ENCODE data around the gene NEK11. TPM values are rescaled to one million over a fixed set of nuclear protein-coding genes. Genes with fewer than 3 reads are reported as not detected.

The NEK11 gene
- total RNA-seq, 4 donors from 2014 or later, result 14.8 to 34.0 (median 28.2) TPM

DNA sequence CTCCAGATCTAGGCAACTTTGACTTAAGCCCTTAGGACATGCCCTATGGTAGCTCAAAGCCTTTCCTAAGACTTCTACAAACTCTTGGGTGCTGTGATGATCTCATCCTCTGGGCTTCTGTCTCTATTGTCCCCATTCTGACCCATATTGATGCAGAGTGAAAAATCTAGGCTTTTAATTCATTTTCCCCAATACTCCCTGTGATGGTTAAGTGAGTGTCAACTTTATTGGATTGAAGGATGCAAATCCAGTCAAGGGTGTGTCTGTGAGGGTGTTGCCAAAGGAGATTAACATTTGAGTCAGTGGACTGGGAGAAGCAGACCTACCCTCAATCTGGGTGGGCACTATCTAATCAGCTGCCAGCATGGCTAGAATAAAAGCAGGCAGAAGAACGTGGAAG lies 257.6 kb downstream of the NEK11 start:
- H3K27ac ChIP-seq, result no peak overlapping the region
- no peaks in the 10 kb centered on the region for H3K27me3 ChIP-seq
- H3K36me3 ChIP-seq, result no peaks in the 10 kb centered on the region
- WGBS, 2 donors, result 83 to 91% methylated on average over 1 of the region's 1 CpG
- intact Hi-C loops (cut with DNase I), result no loop called here
- H3K4me3 ChIP-seq (replicated peaks in 1 of 3), result no peak overlapping the region
- TF ChIP-seq POLR2A (IDR thresholded peaks at IDR 0.05), result no peak
- TF ChIP-seq, protein P1, sequence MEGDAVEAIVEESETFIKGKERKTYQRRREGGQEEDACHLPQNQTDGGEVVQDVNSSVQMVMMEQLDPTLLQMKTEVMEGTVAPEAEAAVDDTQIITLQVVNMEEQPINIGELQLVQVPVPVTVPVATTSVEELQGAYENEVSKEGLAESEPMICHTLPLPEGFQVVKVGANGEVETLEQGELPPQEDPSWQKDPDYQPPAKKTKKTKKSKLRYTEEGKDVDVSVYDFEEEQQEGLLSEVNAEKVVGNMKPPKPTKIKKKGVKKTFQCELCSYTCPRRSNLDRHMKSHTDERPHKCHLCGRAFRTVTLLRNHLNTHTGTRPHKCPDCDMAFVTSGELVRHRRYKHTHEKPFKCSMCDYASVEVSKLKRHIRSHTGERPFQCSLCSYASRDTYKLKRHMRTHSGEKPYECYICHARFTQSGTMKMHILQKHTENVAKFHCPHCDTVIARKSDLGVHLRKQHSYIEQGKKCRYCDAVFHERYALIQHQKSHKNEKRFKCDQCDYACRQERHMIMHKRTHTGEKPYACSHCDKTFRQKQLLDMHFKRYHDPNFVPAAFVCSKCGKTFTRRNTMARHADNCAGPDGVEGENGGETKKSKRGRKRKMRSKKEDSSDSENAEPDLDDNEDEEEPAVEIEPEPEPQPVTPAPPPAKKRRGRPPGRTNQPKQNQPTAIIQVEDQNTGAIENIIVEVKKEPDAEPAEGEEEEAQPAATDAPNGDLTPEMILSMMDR (IDR thresholded peaks at IDR 0.05), result no peak
- peaks cover 6 to 17% of the 10 kb centered on the region in 2 donors for H3K4me1 ChIP-seq
- no peaks in the 10 kb centered on the region for H3K9me3 ChIP-seq
- DNase-seq, result no peak

DNA sequence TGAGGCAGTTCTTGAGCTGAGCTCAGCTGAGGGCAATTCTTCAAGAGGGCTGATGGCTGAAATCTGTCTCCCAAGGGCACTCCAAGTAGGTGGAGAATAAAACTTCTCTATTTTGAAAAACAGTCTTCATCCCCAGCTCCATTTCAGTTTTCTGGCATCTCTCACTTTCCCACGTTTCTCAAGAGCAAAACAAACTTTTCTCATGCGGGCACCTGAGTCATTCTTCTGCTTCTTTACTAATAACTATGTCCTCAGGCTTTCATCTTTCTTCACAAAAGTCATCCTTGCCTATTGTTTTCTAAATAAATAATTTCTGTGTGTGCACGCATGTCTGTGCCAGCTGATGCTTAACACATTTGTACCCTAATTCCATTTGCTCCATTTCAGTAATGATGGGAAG lies 258.8 kb downstream of the NEK11 start:
- no peak for TF ChIP-seq POLR2A (IDR thresholded peaks at IDR 0.05)
- TF ChIP-seq, protein P1 (IDR thresholded peaks at IDR 0.05), result no peak
- Histone ChIP-seq H3K27me3 (no peaks in the 10 kb centered on the region), H3K4me1 (peaks cover 7 to 17% of the 10 kb centered on the region in 2 donors), H3K27ac (no peak overlapping the region), H3K9me3 (no peaks in the 10 kb centered on the region), H3K36me3 (no peaks in the 10 kb centered on the region), H3K4me3 (replicated peaks in 1 of 3) (no peak overlapping the region)
- DNase-seq, result no peak
- intact Hi-C loops (cut with DNase I), result no loop called here
- WGBS, 2 donors, result 79 to 85% methylated on average over 3 of the region's 3 CpGs

DNA sequence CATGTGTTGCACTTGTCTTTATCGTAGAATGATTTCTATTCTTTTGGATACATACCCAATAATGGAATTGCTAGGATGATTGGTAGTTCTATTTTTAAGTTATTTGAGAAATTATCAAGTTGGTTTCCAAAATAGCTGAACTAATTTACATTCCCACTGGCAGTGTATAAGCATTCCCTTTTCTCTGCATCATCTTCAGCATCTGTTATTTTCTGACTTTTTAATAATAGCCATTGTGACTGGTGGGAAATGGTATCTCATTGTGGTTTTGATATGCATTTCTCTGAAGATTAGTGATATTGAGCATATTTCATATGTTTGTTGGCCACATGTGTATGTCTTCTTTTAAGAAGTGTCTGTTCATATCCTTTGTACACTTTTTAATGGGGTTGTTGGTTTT lies 273.2 kb downstream of the NEK11 start:
- TF ChIP-seq, protein P1 (IDR thresholded peaks at IDR 0.05), result no peak
- no peak for TF ChIP-seq POLR2A (IDR thresholded peaks at IDR 0.05)
- H3K36me3 ChIP-seq, result no peaks in the 10 kb centered on the region
- WGBS, 2 donors, result 94 to 97% methylated on average over 1 of the region's 1 CpG
- peaks cover 0 to 7% of the 10 kb centered on the region in 2 donors for H3K4me1 ChIP-seq
- no peaks in the 10 kb centered on the region for H3K27me3 ChIP-seq
- H3K4me3 ChIP-seq (replicated peaks in 1 of 3), result no peak overlapping the region
- H3K27ac ChIP-seq, result no peak overlapping the region
- H3K9me3 ChIP-seq, result no peaks in the 10 kb centered on the region
- no peak for DNase-seq
- intact Hi-C loops (cut with DNase I), result no loop called here

- no peaks in the 10 kb centered on the region for H3K36me3 ChIP-seq
- H3K4me1 ChIP-seq, result peaks cover 0 to 7% of the 10 kb centered on the region in 2 donors
- DNase-seq, result no peak
- no peak for TF ChIP-seq POLR2A (IDR thresholded peaks at IDR 0.05)
- TF ChIP-seq, protein P1 (IDR thresholded peaks at IDR 0.05), result no peak
- intact Hi-C loops (cut with DNase I), result no loop called here
- H3K9me3 ChIP-seq, result no peaks in the 10 kb centered on the region
- H3K4me3 ChIP-seq (replicated peaks in 1 of 3), result no peak overlapping the region
- no peak overlapping the region for H3K27ac ChIP-seq
- H3K27me3 ChIP-seq, result no peaks in the 10 kb centered on the region
Measured at GRCh38 chr3:131303848-131304247, 277.2 kb downstream of the NEK11 start.

- H3K36me3 ChIP-seq, result no peaks in the 10 kb centered on the region
- no peak for TF ChIP-seq POLR2A (IDR thresholded peaks at IDR 0.05)
- TF ChIP-seq, protein P1 (IDR thresholded peaks at IDR 0.05), result no peak
- DNase-seq, result no peak
- peaks cover 0 to 7% of the 10 kb centered on the region in 2 donors for H3K4me1 ChIP-seq
- H3K9me3 ChIP-seq, result no peaks in the 10 kb centered on the region
- intact Hi-C loops (cut with DNase I), result no loop called here
- no peaks in the 10 kb centered on the region for H3K27me3 ChIP-seq
- WGBS, 2 donors, result 90 to 92% methylated on average over 4 to 5 of the region's 5 CpGs
- no peak overlapping the region for H3K4me3 ChIP-seq (replicated peaks in 1 of 3)
- no peak overlapping the region for H3K27ac ChIP-seq
Measured at GRCh38 chr3:131304890-131305289, 278.2 kb downstream of the NEK11 start.

Data from thyroid gland (tissue), 4 donors.